Fibroblast of the aortic adventitia (primary cell): ENCODE results near the gene SENP5. TPM values are rescaled to one million over a fixed set of nuclear protein-coding genes. Genes with fewer than 3 reads are reported as not detected.
A peak's percentile ranks its signal among the peaks of the same experiment; 100 is the strongest.

Source experiments
- DNase-seq: peaks from one replicate; pipeline ENCODE4 v3.0.0-alpha.2; 2010; ENCODE audit warnings: low read depth
- H3K4me3 ChIP-seq: 2 replicates; pipeline ENCODE4 v1.5.1; 2011; ENCODE audit warnings: low read depth, mild to moderate bottlenecking, control low read depth, low read length, moderate library complexity
- CTCF ChIP-seq: IDR thresholded peaks from 2 replicates; pipeline ENCODE4 v1.5.1; 2011; ENCODE audit warnings: mild to moderate bottlenecking, low read length, control low read depth, inconsistent platforms; ENCODE audit not compliant: insufficient read depth
- total RNA-seq: library from RNA; depleted of rRNA; stranded (reverse); fragments of >200 nt; gene quantifications from 2 replicates; pipeline ENCODE4 v1.2.3, GENCODE V29; 2012; ENCODE audit warnings: low replicate concordance

SENP5 gene
- total RNA-seq, 1 donor = 38.1 TPM

- no peak overlapping the region for H3K4me3 ChIP-seq
- TF ChIP-seq CTCF = no peak
- no peak for DNase-seq
These were observed 99.0 kb downstream of the SENP5 start for GRCh38 chr3:196966526-196967401.

DNA sequence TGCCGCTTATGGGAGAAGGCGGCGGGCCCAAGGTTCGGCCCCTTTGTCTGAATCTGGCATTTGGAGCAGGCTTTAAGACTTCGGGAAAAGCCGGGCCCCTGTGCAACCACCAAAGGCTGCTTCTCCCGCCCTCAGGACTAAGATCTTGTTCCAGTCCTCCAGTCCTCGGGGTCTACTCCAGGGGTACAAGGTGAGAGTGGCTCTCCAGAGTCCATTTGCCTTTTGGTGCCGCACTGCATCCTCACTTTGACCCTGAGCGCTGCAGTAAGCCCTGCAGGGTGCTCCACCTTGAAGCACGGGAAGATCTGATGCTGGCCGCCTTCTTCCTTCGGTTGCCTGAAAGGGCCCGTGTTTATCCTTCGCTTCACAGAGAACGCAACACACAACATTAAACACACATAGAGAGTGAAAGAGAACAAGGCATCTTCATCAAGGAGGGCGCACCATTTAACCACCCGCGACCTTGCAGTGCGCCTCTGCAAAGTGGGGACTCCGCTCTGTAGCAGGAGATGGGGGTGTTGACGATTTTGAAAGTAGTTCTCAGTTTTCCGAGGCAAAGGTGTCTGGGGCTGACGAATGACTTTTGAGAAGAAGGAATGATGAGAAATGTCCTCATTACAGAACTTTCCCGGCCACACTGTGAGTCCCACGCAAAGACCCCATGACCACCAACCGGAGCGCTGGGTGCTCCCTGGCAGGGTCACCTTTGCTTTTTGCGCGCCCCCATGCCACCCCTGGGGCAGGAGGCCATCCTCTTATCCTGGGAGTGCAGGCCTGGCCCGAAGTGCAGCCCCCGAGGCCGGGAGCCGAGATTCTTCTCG, 99.9 kb downstream of the SENP5 start:
- peak overlapping the region; percentile 71 for H3K4me3 ChIP-seq
- no peak for DNase-seq
- TF ChIP-seq CTCF = no peak

DNA sequence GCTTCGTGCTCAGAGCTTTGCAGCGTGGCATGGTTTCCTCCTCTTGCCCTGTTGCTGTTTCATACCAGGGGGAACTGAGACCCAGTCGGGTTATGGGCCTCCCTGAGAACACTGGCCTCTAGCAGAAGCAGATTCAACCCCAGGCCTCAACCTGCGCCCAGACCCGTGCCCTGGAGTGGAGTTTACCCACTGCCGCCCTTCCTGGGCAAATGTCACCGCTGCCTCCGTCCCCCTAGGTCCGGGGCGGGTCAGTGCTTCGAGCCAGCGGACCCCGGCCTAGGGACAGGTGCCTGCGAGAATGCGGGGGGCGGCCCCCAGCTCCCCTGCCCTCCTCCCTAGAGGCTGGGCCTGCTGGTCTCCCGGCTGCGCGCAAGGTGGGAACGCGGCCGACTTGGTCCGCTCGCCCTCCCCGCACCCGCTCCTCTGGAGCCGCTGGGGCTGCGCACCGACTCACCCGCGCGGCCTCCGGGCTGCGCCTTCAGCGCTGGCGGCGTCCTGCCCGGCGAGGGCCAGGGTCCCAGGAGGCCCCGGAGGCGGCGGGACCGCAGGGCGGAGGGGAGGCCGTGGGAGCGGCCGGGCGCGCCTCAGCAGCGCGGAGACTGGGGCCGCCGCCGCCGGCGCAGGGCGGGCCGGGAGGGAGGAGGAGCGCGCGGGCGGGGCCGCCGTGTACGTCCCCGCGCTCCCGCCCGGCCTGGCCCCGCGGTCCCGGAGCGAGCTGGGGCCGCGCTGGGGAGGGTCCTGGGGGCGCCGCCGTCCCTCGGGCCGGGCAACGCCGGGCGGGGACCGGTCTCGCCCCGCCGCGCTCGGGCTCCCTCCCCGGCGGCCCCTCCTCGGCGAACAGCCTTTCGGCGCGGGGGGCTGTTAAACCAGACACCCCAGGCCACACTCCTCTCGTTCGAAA, 100.8 kb downstream of the SENP5 start, which contains the start of gene PIGZ:
TSS of gene PIGZ (minus strand) at position 601 of the 901 bp plus-strand sequence. CDS start 16,802 bp downstream, outside the sequence.
- TF ChIP-seq CTCF = no peak
- peak within 1 kb of the TSS; percentile 71 for H3K4me3 ChIP-seq
- DNase-seq = peak; percentile 22

GRCh38 chr3:196969134-196969659, 101.5 kb downstream of the SENP5 start:
- peak overlapping the region; percentile 71 for H3K4me3 ChIP-seq
- no peak for TF ChIP-seq CTCF
- DNase-seq = no peak

- TF ChIP-seq CTCF = peak; percentile 53
- peak overlapping the region; percentile 71 for H3K4me3 ChIP-seq
- DNase-seq = peak; percentile 30
These were observed 102.2 kb downstream of the SENP5 start for GRCh38 chr3:196969660-196970546.
